Body of pancreas (tissue), 4 donors: ENCODE measurements around the gene PPP2R2B. TPM values are rescaled to one million over a fixed set of nuclear protein-coding genes. Genes with fewer than 3 reads are reported as not detected.
A peak's percentile ranks its signal among the peaks of the same experiment; 100 is the strongest.

Source experiments
- ATAC-seq: fragments of 150-250 bp; one replicate; pipeline ENCODE4 v1.9.1; 2016
- DNase-seq, 4 donors: peaks; one replicate each; pipeline ENCODE4 v3.0.0-alpha.2; 2019
- H3K27ac ChIP-seq, 4 donors: fragments of 200-600 bp; sonication (generic); 1 replicate in 3 of 4; 2 replicates in 1 of 4; pipeline versions ENCODE4 v1.5.1 to v1.6.1; 2016 to 2019; ENCODE audit warnings: mild to moderate bottlenecking in 1 of 4, mixed read lengths in 1 of 4, moderate library complexity in 1 of 4
- H3K27me3 ChIP-seq, 2 donors: fragments of 200-600 bp; sonication (generic); one replicate each; pipeline ENCODE4 v1.6.0; 2016; ENCODE audit warnings: mild to moderate bottlenecking in 1 of 2
- H3K36me3 ChIP-seq, 2 donors: fragments of 200-600 bp; sonication (generic); replicated peaks in 1 of 2; 2 replicates each; pipeline ENCODE4 v1.5.1; 2016; ENCODE audit warnings: low read depth in 2 of 2; ENCODE audit not compliant: insufficient read depth in 1 of 2
- H3K4me1 ChIP-seq: fragments of 200-600 bp; sonication (generic); one replicate; pipeline ENCODE4 v1.6.0; 2016
- H3K4me3 ChIP-seq, 2 donors: fragments of 200-600 bp; sonication (generic); 1 replicate in 1 of 2; 2 replicates in 1 of 2; pipeline ENCODE4 v1.5.1; 2016 to 2019
- H3K9me3 ChIP-seq, 3 donors: fragments of 200-600 bp; sonication (generic); 1 replicate in 2 of 3; 2 replicates in 1 of 3; pipeline ENCODE4 v1.5.1; 2016
- CTCF ChIP-seq, 7 experiments: fragments of 450-650 bp in 4 of 7; fragments of 200-600 bp in 3 of 7; sonication (generic) in 3 of 7; IDR thresholded peaks; one replicate each; pipeline ENCODE4 v1.5.1; 2016 to 2019; ENCODE audit warnings: antibody characterized with exemption in 7 of 7
- POLR2A ChIP-seq, 3 donors: fragments of 450-650 bp; IDR thresholded peaks; one replicate each; pipeline ENCODE4 v1.6.1; 2016; ENCODE audit warnings: antibody characterized with exemption in 3 of 3, mild to moderate bottlenecking in 2 of 3
- WGBS, 2 donors: methylation state at CpG; one replicate each; pipeline ENCODE4 v1.1.5; 2017; 5-methylcytosine and 5-hydroxymethylcytosine counted together
- intact Hi-C: fragments of 100-400 bp; cut with DNase I; formaldehyde crosslinking; loops from one replicate; pipeline ENCODE4 v1.15.1; 2023
- total RNA-seq, 2 donors: library from RNA; depleted of rRNA; stranded (reverse); fragments of >200 nt; gene quantifications; one replicate each; pipeline ENCODE4 v1.1.0, GENCODE V29; 2016

PPP2R2B gene
- total RNA-seq, 2 donors from 2014 or later = 0.26 TPM; not detected in 1

GRCh38 chr5:146568161-146568560, 310.4 kb downstream of the PPP2R2B start:
- Histone ChIP-seq H3K36me3 (no peaks in the 10 kb centered on the region), H3K4me1 (peaks cover 5% of the 10 kb centered on the region), H3K9me3 (no peaks in the 10 kb centered on the region), H3K27me3 (no peaks in the 10 kb centered on the region), H3K27ac (no peak overlapping the region), H3K4me3 (no peak overlapping the region)
- DNase-seq (no peak), ATAC-seq (no peak)
- intact Hi-C loops = no loop called here
- TF ChIP-seq CTCF (IDR thresholded peaks at IDR 0.05) (no peak), POLR2A (IDR thresholded peaks at IDR 0.05) (no peak)
- 67 to 68% methylated on average over 2 of the region's 2 CpGs for WGBS, 2 donors

- TF ChIP-seq POLR2A (IDR thresholded peaks at IDR 0.05) (no peak), CTCF (IDR thresholded peaks at IDR 0.05) (peak in 6 of 7 experiments; percentile 52 to 76 (median 63))
- Histone ChIP-seq H3K9me3 (no peaks in the 10 kb centered on the region), H3K4me3 (no peak overlapping the region), H3K4me1 (peaks cover 5% of the 10 kb centered on the region), H3K27ac (no peak overlapping the region), H3K27me3 (no peaks in the 10 kb centered on the region), H3K36me3 (no peaks in the 10 kb centered on the region)
- peak; percentile 69 for ATAC-seq
- intact Hi-C loops = no loop called here
- 9 to 10% methylated on average over 7 of the region's 7 CpGs for WGBS, 2 donors
- peak; percentile 50 to 63 (median 58) for DNase-seq
These were observed 312.7 kb downstream of the PPP2R2B start for GRCh38 chr5:146565764-146566367.

GRCh38 chr5:146564007-146564762, 314.4 kb downstream of the PPP2R2B start:
- Histone ChIP-seq H3K4me1 (peaks cover 10% of the 10 kb centered on the region), H3K27me3 (no peaks in the 10 kb centered on the region), H3K9me3 (no peaks in the 10 kb centered on the region), H3K36me3 (no peaks in the 10 kb centered on the region), H3K27ac (no peak overlapping the region), H3K4me3 (no peak overlapping the region)
- ATAC-seq (no peak), DNase-seq (no peak)
- TF ChIP-seq POLR2A (IDR thresholded peaks at IDR 0.05) = no peak
- TF ChIP-seq CTCF (IDR thresholded peaks at IDR 0.05) = no peak
- intact Hi-C loops = no loop called here
- WGBS, 2 donors = 44 to 54% methylated on average over 2 of the region's 2 CpGs

- H3K36me3 ChIP-seq = no peaks in the 10 kb centered on the region
- no peak overlapping the region for H3K27ac ChIP-seq
- no peak for ATAC-seq
- DNase-seq = no peak
- no peaks in the 10 kb centered on the region for H3K27me3 ChIP-seq
- H3K4me1 ChIP-seq = peaks cover 10% of the 10 kb centered on the region
- no peak overlapping the region for H3K4me3 ChIP-seq
- intact Hi-C loops = no loop called here
- no peaks in the 10 kb centered on the region for H3K9me3 ChIP-seq
- TF ChIP-seq CTCF (IDR thresholded peaks at IDR 0.05) (no peak), POLR2A (IDR thresholded peaks at IDR 0.05) (no peak)
- WGBS, 2 donors = 84 to 87% methylated on average over 4 of the region's 4 CpGs
These were observed 316.1 kb downstream of the PPP2R2B start for GRCh38 chr5:146562461-146562860.
